Right cardiac atrium (tissue), 5 donors: Measurements from ENCODE around the gene IL17C. TPM values are rescaled to one million over a fixed set of nuclear protein-coding genes. Genes with fewer than 3 reads are reported as not detected.

Experiments used
- ATAC-seq, 2 donors: fragments of 200-7000 bp; cut with Tn5 transposase; one replicate each; pipeline versions ENCODE4 v1.8.0 to v1.9.1; 2020; ENCODE audit warnings: moderate library complexity in 2 of 2, mild to moderate bottlenecking in 1 of 2
- DNase-seq, 3 donors: peaks; one replicate each; pipeline ENCODE4 v3.0.0-alpha.2; 2020
- H3K27ac ChIP-seq: one replicate; pipeline ENCODE4 v1.5.1; 2013; ENCODE audit warnings: mild to moderate bottlenecking, low read length, control low read depth, moderate library complexity
- H3K27me3 ChIP-seq: one replicate; pipeline ENCODE4 v1.6.1; 2013; ENCODE audit not compliant: control insufficient read depth, insufficient read depth
- H3K4me1 ChIP-seq: one replicate; pipeline ENCODE4 v1.6.1; 2013; ENCODE audit warnings: low read length; ENCODE audit not compliant: control insufficient read depth, insufficient read depth
- H3K4me3 ChIP-seq: one replicate; pipeline ENCODE4 v1.5.1; 2013; ENCODE audit warnings: low read length, control low read depth
- H3K9me3 ChIP-seq: one replicate; pipeline ENCODE4 v1.6.1; 2013; ENCODE audit warnings: low read length; ENCODE audit not compliant: control insufficient read depth
- WGBS: extraction: QIAGEN DNeasy Blood & Tissue Kit; methylation state at CpG from one replicate; pipeline ENCODE4 v1.1.7; 2013; 5-methylcytosine and 5-hydroxymethylcytosine counted together
- intact Hi-C, 4 donors: fragments of 100-400 bp; cut with DNase I; formaldehyde crosslinking; loops; one replicate each; pipeline versions ENCODE4 v1.11.0 to v1.14.0; 2022 to 2023
- polyA plus RNA-seq: library from polyadenylated mRNA; stranded (reverse); fragments of 200-250 nt; gene quantifications from one replicate; pipeline ENCODE4 v1.2.3, GENCODE V29; 2013
- total RNA-seq, 4 donors: library from RNA; stranded (reverse); fragmentation: NEBNext Ultra II Directional; extraction: Animal tissue kit (Norgen Biotek cat#: 25700); gene quantifications; one replicate each; pipeline ENCODE4 v1.2.1, GENCODE V29; 2021
- donor health status: healthy with polysubstance abuse.
- donor health status: DM: no; HTN: yes; CAD: no.
- donor health status: DM: no; HTN: no; CAD: no.
- donor health status: DM: no; HTN: yes; CAD: no; lungs with severe emphysema.
- donor health status: DM: yes; HTN: yes; CAD: no.

IL17C gene
- total and polyA plus RNA-seq, 5 donors = not detected

DNA sequence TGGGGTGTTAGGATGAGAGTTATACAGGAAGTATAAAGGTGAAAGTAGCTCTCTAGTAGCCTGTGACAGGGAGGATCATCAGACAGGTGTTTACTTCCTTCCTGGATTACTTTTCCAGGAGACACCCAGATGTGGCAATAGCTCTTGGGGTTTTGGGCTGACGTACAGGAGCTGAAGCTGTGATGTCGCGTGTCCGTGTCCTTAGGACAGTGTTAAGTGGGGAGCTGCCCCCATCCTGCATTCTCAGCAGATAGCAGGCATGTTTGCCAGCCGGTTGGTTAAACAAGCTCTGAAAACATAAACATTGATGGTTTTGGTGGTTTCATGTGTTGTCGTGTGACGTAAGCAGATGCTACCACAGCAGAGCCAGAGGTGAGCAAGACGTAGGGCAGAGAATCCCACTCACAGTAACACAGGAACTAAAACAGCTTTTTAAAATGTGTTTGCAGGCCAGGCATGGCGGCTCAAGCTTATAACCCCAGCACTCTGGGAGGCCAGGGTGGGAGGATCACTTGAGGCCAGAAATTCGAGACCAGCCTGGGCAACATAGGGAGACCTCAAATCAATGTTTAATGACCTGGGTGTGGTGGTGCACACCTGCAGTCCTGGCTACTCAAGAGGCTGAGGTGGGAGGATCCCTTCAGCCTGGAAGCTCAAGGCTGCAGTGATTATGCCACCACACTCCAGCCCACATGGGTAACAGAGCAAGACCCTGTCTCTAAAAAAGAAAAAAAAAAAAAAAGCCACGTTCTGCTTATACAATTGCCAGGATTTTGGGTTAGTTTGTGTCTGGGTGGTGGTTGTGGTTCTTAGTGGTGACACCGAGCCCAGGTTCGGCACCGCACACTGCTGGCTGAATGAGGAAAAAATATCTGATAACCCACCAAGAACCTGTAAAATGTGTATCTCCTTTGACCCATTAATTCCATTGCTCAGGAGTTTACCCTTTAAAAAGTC is 18.2 kb upstream of the IL17C start:
- Histone ChIP-seq H3K4me3 (no peak overlapping the region), H3K27ac (no peak overlapping the region), H3K4me1 (peaks cover 10% of the 10 kb centered on the region), H3K9me3 (no peaks in the 10 kb centered on the region), H3K27me3 (no peaks in the 10 kb centered on the region)
- intact Hi-C loops = no loop called here
- no peak for DNase-seq
- ATAC-seq = no peak
- WGBS = 90% methylated on average over 14 of the region's 14 CpGs

DNA sequence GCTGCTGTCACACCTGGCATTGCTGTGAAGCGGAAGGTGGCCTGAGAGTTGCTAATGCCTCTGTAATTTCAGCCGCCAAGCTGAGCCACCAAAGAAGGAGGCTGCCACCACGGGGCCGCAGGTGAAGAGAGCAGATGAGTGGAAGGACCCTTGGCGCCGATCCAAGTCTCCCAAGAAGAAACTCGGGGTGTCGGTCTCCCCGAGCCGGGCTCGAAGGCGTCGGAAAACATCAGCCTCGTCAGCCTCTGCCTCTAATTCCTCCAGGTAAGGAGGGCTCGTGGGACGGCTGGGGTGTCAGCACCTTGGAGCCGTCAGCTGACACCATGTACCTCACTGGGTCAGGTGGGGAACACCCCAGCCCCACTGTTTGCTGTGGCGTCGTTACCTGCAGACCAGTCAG is 16.2 kb upstream of the IL17C start:
- no peak overlapping the region for H3K4me3 ChIP-seq

DNA sequence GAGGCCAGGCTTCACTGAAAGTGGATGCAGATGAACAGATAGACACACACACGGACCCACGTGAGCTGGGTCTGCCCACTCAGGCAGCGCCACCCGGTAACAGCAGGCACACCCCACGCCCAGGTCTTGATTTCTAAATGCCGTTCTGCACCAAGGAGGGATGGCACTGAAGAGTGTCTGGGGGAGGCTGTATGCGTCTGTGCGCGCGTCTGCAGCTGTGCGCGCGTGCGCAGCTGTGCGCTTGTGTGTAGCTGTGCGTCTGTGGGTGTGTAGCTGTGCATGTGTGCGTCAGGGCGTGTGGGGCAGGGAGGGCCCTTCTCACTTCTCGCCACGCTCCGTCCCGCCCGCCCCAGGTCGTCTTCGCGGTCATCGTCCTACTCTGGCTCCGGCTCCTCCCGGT is 15.5 kb upstream of the IL17C start:
- ATAC-seq = no peak
- WGBS = 96% methylated on average over 29 of the region's 29 CpGs

More for the DNA sequence above, 16.2 kb upstream of the IL17C start:
- H3K27ac ChIP-seq = no peak overlapping the region
- peak in 1 of 3 donors; percentile 45 for DNase-seq
- WGBS = 90% methylated on average over 19 of the region's 19 CpGs
- intact Hi-C loops = no loop called here
- no peaks in the 10 kb centered on the region for H3K27me3 ChIP-seq
- no peaks in the 10 kb centered on the region for H3K9me3 ChIP-seq
- no peak for ATAC-seq
- H3K4me1 ChIP-seq = peaks cover 6% of the 10 kb centered on the region

DNA sequence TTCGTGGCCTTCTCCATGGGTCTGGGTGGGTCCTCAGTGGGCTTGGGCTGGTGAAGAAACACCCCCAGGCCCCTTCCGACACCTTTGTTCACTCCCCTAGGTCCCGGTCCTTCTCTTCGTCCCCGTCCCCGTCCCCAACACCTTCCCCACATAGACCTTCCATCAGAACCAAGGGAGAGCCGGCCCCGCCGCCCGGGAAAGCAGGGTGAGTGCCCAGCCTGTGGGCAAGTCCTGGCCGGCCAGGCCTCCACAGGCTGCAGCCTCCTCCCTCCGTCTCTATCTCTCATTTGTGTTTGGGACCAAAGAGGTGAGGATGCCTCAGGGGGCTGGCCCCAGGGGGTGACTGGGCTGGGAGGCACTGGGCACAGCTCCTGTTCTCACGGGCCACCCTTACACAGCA is 14.5 kb upstream of the IL17C start:
- intact Hi-C loops = no loop called here

More for the DNA sequence above, 15.5 kb upstream of the IL17C start:
- DNase-seq = no peak
- peaks cover 6% of the 10 kb centered on the region for H3K4me1 ChIP-seq
- H3K4me3 ChIP-seq = no peak overlapping the region
- no peaks in the 10 kb centered on the region for H3K27me3 ChIP-seq
- no peak overlapping the region for H3K27ac ChIP-seq
- intact Hi-C loops = no loop called here
- no peaks in the 10 kb centered on the region for H3K9me3 ChIP-seq

DNA sequence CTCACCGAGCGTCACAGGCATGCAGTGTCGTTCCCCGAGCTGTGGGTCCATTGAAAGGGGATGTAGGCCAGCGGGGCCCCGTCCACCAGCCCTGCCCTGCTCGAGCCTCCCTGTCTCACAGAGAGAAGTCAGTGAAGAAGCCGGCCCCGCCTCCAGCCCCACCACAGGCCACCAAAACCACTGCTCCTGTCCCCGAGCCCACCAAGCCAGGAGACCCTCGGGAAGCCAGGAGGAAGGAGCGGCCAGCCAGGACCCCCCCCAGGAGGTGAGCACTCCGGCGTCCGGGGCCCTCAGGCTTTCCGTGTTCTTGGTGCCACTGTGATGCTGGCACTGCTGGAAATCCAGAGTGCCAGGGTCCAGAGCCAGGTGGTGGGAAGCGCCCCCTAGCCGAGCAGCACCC is 13.9 kb upstream of the IL17C start:
- 94% methylated on average over 18 of the region's 18 CpGs for WGBS
- intact Hi-C loops = no loop called here
- ATAC-seq = no peak

More for the DNA sequence above, 14.5 kb upstream of the IL17C start:
- 95% methylated on average over 13 of the region's 13 CpGs for WGBS
- H3K27me3 ChIP-seq = no peaks in the 10 kb centered on the region
- DNase-seq = peak in 1 of 3 donors; percentile 38
- no peak overlapping the region for H3K4me3 ChIP-seq
- no peak overlapping the region for H3K27ac ChIP-seq
- H3K4me1 ChIP-seq = peaks cover 5% of the 10 kb centered on the region
- no peaks in the 10 kb centered on the region for H3K9me3 ChIP-seq
- no peak for ATAC-seq

DNA sequence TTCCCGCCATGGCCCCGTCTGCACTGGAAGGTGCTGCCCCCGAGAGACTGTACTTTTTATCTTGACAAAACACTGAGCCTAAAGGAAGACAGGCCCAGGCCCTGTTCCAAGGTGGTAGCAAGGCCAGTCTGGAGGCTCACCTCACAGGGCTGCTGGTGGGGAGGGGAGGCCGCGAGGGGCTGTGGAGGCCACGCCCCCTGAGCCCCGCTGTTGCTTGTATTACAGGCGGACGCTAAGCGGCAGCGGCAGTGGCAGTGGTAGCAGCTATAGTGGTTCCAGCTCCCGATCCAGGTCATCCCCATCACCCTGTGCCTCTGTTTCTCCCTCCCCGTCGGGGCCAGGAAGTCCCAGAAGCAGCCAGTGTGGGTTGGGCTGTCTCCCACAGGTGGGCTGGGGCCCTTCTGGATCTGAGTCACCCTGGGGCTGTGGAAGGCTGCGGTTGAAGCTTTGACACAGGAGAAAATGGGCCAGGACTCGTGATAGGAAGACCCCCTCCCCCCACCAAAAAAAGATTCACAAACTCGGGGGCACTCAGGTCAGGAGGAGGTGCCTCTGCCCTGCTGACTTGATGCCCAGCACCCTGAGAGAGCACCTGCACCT is 13.3 kb upstream of the IL17C start:
- Histone ChIP-seq H3K27ac (no peak overlapping the region), H3K27me3 (no peaks in the 10 kb centered on the region), H3K9me3 (no peaks in the 10 kb centered on the region), H3K4me1 (peaks cover 2% of the 10 kb centered on the region), H3K4me3 (no peak overlapping the region)
- WGBS = 85% methylated on average over 17 of the region's 17 CpGs
- DNase-seq = no peak
- ATAC-seq = no peak
- intact Hi-C loops = no loop called here

More for the DNA sequence above, 13.9 kb upstream of the IL17C start:
- H3K4me1 ChIP-seq = peaks cover 4% of the 10 kb centered on the region
- H3K9me3 ChIP-seq = no peaks in the 10 kb centered on the region
- no peaks in the 10 kb centered on the region for H3K27me3 ChIP-seq
- no peak overlapping the region for H3K4me3 ChIP-seq
- DNase-seq = no peak
- no peak overlapping the region for H3K27ac ChIP-seq

DNA sequence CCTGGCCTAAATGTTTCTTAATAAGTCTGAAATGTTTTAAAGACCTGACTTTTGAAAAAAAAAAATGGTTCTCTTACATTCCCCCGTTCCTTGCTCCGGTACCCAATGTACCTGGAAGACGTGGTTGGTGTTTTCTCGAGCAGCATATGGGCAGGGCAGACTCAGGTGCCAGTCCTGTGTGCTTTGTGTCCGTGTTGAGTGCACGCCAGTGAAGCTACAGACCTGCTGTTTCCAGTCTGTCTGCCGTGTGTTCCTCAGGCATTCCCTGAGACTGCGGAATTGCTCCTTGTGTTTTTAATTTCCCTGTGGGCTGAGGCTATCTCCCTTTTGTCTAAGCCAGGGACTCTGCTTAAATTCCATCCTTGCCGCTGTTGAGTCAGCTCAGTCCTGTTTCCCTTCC is 11.7 kb upstream of the IL17C start:
- Histone ChIP-seq H3K4me1 (peaks cover 2% of the 10 kb centered on the region), H3K27ac (no peak overlapping the region), H3K4me3 (no peak overlapping the region), H3K9me3 (no peaks in the 10 kb centered on the region), H3K27me3 (no peaks in the 10 kb centered on the region)
- WGBS = 93% methylated on average over 9 of the region's 9 CpGs
- ATAC-seq (no peak), DNase-seq (no peak)
- intact Hi-C loops = no loop called here

DNA sequence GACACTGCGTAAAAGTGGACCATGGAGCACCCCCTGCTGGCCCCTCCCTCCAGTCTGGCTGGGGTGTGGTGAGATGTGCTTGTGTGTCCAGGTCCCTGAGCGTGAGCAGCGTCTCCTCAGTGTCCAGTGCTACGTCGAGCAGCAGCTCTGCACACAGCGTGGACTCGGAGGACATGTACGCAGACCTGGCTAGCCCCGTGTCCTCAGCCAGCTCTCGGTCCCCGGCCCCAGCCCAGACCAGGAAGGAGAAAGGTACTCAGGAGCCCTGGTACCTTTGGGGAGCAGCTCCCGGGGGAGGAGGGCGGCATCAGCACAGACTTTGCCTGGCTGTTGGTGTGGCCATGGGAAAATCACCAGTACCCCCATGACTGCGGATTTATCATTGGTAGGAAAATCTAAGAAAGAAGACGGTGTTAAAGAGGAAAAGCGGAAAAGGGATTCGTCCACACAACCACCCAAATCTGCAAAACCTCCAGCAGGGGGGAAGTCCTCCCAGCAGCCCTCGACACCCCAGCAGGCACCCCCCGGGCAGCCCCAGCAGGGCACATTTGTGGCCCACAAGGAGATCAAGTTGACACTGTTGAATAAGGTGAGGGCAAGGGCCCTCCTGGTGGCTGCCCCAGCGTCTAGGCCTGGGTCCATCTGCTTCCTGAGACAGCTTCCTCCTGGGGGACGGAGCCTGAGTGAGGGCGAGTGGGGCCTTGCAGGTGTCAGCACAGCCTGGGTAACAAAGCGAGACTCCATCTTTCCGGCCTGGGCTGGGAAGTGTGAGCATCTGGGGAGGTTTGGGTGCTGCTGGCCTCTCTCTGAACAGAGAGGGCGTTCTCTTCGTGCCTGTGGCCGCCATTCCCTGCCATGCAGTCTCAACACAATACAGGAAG is 10.6 kb upstream of the IL17C start:
- Histone ChIP-seq H3K4me3 (no peak overlapping the region), H3K4me1 (peaks cover 2% of the 10 kb centered on the region), H3K9me3 (no peaks in the 10 kb centered on the region), H3K27ac (peak overlapping the region; percentile 32), H3K27me3 (no peaks in the 10 kb centered on the region)
- DNase-seq (peak in 1 of 3 donors; percentile 54), ATAC-seq (no peak)
- intact Hi-C loops = no loop called here
- WGBS = 93% methylated on average over 27 of the region's 27 CpGs

DNA sequence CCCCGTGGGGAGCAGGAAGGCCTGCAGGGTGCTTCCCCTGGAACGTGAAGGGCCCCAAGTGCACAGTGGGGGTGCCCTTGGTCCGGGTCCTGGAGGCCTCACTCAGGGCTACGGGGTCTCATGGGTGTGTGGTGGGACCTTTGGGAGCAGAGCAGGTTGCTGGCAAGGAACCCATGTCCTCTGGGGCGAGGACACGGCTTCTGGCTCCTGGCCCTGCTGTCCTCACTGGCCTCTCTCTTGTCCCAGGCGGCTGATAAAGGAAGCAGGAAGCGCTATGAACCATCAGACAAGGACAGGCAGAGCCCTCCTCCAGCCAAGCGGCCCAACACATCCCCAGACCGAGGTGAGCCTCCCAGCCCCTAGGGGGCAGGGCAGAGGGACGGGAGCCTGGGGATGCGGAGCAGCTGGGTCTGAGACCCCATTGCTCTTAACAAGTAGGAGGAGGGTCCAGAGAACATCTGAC is 9.8 kb upstream of the IL17C start:
- 41% methylated on average over 12 of the region's 12 CpGs for WGBS
- H3K4me3 ChIP-seq = no peak overlapping the region
- peaks cover 2% of the 10 kb centered on the region for H3K4me1 ChIP-seq
- intact Hi-C loops = no loop called here
- peak overlapping the region; percentile 32 for H3K27ac ChIP-seq
- H3K9me3 ChIP-seq = no peaks in the 10 kb centered on the region
- DNase-seq (peak in 1 of 3 donors; percentile 82), ATAC-seq (peak; percentile 75)
- no peaks in the 10 kb centered on the region for H3K27me3 ChIP-seq

DNA sequence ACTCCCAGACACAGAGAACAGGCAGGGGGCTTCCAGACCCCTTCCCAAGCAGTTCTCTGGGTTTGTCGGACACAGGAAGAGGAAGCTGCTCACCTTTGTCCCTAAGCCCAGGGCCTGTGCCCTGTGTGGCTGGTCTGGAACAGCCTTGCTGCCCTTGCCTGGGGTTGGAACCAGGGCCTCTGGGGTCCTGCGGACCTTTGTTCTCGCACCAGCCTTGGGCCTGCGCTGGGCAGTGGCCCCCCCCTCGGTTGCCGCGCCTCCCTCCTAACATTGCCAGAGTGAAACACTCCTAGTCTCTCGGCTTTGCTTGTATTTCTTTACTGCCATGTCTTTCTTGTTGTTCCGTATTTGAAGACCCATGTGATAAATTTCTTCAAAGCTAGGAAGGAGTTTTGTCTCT is 8.5 kb upstream of the IL17C start:
- intact Hi-C loops = no loop called here
- no peak for ATAC-seq
- WGBS = 84% methylated on average over 9 of the region's 9 CpGs
- H3K27ac ChIP-seq = no peak overlapping the region
- no peaks in the 10 kb centered on the region for H3K9me3 ChIP-seq
- DNase-seq = no peak
- no peak overlapping the region for H3K4me3 ChIP-seq
- peaks cover 6% of the 10 kb centered on the region for H3K4me1 ChIP-seq
- no peaks in the 10 kb centered on the region for H3K27me3 ChIP-seq
